Measurements from ENCODE around the gene ADPRM.

ADPRM gene

DNA sequence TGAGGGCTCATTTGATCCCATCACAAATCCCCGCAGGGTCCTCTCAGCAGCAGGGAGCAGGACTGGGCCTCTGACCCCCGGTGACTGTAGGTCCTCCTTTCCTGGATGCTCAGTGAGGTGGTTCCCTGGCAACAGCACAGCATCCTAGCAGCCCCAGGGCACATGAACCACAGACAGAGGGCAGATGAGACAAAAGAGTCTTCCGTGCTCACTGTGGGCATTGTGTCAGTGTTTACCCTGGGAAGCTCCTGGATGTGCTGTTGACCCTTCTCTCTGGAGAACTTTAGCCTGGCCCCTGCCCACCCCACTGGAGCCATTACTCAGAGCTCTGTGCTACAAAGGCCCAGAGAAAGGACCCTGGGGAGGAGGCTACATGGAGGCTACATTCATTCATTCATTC is 54.2 kb downstream of the ADPRM start:
- H3K4me3 ChIP-seq (ENCODE audit: low read length), result no peak overlapping the region
- no peak overlapping the region for H3K27ac ChIP-seq (ENCODE audit: low read length)
- peaks cover 2% of the 10 kb centered on the region for H3K4me1 ChIP-seq (ENCODE audit: control insufficient read depth, insufficient read depth, low read length)
- DNase-seq (ENCODE audit: low read depth, low spot score), result no peak
- H3K9me3 ChIP-seq (ENCODE audit: control insufficient read depth, insufficient read depth, low read length), result no peaks in the 10 kb centered on the region
- WGBS (ENCODE audit: insufficient coverage, insufficient read length), result no CpG with 5 or more reads among the region's 3 CpGs
- H3K36me3 ChIP-seq (ENCODE audit: control insufficient read depth, insufficient read depth, low read length), result no peaks in the 10 kb centered on the region
- no peaks in the 10 kb centered on the region for H3K27me3 ChIP-seq (ENCODE audit: control insufficient read depth, insufficient read depth, low read length)

DNA sequence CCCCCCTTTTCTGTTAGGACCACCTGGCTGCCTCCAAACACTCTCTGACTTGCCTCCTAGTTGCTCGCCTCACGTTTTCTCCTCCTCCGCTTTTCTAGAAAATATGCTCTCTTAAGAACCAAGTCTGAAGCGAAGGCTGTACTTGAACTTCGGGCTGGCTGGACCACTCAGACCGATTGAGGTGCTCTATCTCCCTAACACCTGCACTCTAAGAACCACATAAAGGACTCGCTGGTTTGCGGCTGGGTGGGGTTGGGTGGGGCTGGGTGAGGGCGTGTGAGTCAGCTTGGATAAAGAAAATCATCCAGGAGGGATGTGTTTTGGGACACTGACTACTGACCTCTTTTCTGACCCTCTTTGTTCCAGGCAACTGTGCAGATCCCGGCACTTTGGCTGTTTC is 55.3 kb downstream of the ADPRM start:
- no CpG with 5 or more reads among the region's 10 CpGs for WGBS (ENCODE audit: insufficient coverage, insufficient read length)

DNA sequence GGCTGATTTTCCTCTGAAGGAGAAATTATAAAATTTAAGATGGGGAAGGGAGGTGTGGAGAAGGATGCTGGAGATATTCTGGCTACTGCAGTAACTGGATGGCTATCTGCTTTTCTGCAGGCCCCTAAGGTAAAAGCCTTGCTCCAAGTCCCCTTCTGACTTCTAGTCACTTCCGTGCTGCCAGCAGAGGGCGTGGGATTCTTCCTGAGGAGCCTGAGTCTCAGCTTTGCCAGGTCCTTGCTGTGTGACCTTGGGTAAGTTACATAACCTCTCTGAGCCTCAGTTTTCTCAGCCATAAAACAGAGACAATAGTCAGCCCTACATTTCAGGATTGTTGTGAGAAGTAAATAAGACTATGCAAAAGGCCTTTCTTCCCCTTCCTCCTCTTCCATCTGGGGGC is 56.7 kb downstream of the ADPRM start:
- no peak for DNase-seq (ENCODE audit: low read depth, low spot score)
- no peak overlapping the region for H3K4me3 ChIP-seq (ENCODE audit: low read length)
- no peaks in the 10 kb centered on the region for H3K9me3 ChIP-seq (ENCODE audit: control insufficient read depth, insufficient read depth, low read length)
- H3K4me1 ChIP-seq (ENCODE audit: control insufficient read depth, insufficient read depth, low read length), result peaks cover 2% of the 10 kb centered on the region
- no peaks in the 10 kb centered on the region for H3K36me3 ChIP-seq (ENCODE audit: control insufficient read depth, insufficient read depth, low read length)
- H3K27ac ChIP-seq (ENCODE audit: low read length), result no peak overlapping the region
- WGBS (ENCODE audit: insufficient coverage, insufficient read length), result no CpG with 5 or more reads among the region's 2 CpGs
- H3K27me3 ChIP-seq (ENCODE audit: control insufficient read depth, insufficient read depth, low read length), result no peaks in the 10 kb centered on the region

More for the DNA sequence above, 55.3 kb downstream of the ADPRM start:
- no peak for DNase-seq (ENCODE audit: low read depth, low spot score)
- H3K4me1 ChIP-seq (ENCODE audit: control insufficient read depth, insufficient read depth, low read length), result peaks cover 2% of the 10 kb centered on the region
- no peaks in the 10 kb centered on the region for H3K9me3 ChIP-seq (ENCODE audit: control insufficient read depth, insufficient read depth, low read length)
- H3K27me3 ChIP-seq (ENCODE audit: control insufficient read depth, insufficient read depth, low read length), result no peaks in the 10 kb centered on the region
- H3K36me3 ChIP-seq (ENCODE audit: control insufficient read depth, insufficient read depth, low read length), result no peaks in the 10 kb centered on the region
- H3K27ac ChIP-seq (ENCODE audit: low read length), result no peak overlapping the region
- no peak overlapping the region for H3K4me3 ChIP-seq (ENCODE audit: low read length)

DNA sequence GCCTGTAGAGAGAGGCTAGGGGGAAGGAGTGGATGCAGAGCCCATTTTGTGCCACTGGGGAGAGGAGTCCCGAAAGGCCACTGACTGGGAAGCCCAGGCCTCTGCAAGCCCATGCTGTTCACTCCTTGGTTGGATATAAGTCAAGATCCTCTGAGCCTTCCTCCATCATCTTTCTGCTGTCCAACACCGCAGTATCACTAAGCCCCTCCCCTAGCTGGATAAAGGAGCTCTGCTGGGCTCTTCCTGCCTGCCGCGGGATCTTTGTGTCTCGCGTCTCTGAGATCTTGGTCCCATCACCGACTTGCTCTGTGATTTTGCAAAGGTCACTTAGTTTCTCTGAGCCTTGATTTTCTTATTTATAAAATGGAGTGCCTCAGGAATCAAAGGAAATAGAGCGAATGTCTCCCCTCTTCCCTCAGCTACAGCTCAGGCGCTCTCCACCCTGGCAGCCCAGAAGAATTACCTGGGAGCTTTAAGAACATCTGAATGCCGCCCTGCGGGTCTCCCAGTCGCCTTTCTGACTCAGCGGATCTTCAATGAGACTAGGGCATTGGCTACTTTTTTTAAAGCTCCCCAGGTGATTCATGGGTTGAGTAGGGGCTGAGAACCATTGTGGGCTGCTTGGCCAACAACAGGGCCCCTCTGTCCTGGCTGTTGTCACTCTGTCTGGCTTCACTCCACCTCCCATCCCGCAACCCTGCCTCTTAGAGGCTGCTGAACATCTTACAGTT is 57.6 kb downstream of the ADPRM start:
- Histone ChIP-seq H3K9me3 (ENCODE audit: control insufficient read depth, insufficient read depth, low read length) (no peaks in the 10 kb centered on the region), H3K27ac (ENCODE audit: low read length) (no peak overlapping the region), H3K4me1 (ENCODE audit: control insufficient read depth, insufficient read depth, low read length) (peaks cover 2% of the 10 kb centered on the region), H3K36me3 (ENCODE audit: control insufficient read depth, insufficient read depth, low read length) (no peaks in the 10 kb centered on the region), H3K4me3 (ENCODE audit: low read length) (no peak overlapping the region), H3K27me3 (ENCODE audit: control insufficient read depth, insufficient read depth, low read length) (no peaks in the 10 kb centered on the region)
- WGBS (ENCODE audit: insufficient coverage, insufficient read length), result no CpG with 5 or more reads among the region's 14 CpGs
- DNase-seq (ENCODE audit: low read depth, low spot score), result no peak

DNA sequence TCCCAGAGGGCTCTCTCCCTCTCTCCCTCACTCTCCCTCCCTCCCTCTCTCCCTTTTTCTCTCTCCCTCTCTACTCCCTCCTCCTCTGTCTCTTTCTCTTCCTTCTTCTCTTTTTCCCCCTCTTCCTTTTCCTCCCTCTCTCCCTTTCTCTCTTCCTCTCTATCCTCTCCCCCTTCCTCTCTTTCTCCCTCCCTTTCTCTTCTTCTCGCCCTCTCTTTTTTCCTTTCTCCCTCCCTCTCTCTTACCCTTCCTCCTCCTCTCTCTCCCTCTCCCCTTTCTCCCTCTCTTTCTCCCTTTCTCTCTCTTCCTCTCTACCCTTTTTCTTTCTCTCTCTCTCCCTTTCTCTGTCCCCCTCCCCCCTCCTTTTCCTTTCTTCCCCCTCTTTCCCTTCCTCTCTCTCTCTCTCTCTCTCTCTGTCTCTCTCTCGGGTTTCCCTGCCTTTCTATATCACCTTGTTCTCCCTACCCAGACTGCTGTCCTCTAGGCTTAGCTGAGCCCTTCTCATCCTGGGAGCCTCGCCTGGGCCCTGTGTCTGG is 58.3 kb downstream of the ADPRM start:
- no peak for DNase-seq (ENCODE audit: low read depth, low spot score)
- no peak overlapping the region for H3K4me3 ChIP-seq (ENCODE audit: low read length)
- no peaks in the 10 kb centered on the region for H3K27me3 ChIP-seq (ENCODE audit: control insufficient read depth, insufficient read depth, low read length)
- WGBS (ENCODE audit: insufficient coverage, insufficient read length), result no CpG with 5 or more reads among the region's 3 CpGs
- no peak overlapping the region for H3K27ac ChIP-seq (ENCODE audit: low read length)
- no peaks in the 10 kb centered on the region for H3K36me3 ChIP-seq (ENCODE audit: control insufficient read depth, insufficient read depth, low read length)
- peaks cover 2% of the 10 kb centered on the region for H3K4me1 ChIP-seq (ENCODE audit: control insufficient read depth, insufficient read depth, low read length)
- H3K9me3 ChIP-seq (ENCODE audit: control insufficient read depth, insufficient read depth, low read length), result no peaks in the 10 kb centered on the region

DNA sequence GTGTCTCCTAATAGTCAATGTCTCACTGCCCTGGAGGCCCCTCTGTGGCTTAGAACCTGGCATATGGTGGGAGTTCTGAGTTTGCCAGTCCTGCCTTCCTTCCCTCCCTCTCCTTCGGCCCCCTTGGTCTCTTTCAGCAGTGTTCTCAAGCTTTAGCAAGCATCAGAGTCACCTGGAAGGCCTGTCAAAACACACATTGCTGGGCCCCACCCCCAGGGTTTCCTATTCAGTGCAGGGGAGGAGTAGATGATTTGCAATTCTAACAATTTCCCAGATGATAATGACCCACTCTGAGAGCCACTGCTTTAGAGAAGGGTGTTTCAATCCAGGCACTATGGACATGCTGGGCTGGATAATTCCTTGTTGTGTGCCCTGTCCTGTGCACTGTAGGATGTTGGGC is 58.8 kb downstream of the ADPRM start:
- no peaks in the 10 kb centered on the region for H3K9me3 ChIP-seq (ENCODE audit: control insufficient read depth, insufficient read depth, low read length)
- WGBS (ENCODE audit: insufficient coverage, insufficient read length), result no CpG with 5 or more reads among the region's 1 CpG

DNA sequence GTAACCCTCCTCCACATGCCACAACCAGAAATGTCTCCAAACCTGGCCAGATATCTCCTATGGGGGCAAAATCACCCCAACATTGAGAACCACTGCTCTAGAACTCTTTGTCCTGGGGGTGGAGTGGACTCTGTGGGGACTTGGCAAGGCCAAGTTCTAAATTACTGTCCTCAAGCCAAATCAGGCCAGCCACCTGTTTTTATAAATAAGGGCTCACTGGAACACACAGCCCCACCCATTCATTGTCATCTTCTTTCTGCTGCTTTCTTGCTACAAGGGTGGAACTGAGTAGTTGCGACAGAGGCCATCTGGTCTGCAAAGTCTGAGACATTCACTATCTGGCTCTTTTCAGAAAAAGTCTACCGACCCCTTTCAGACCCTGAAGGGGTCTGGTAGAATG is 59.2 kb downstream of the ADPRM start:
- WGBS (ENCODE audit: insufficient coverage, insufficient read length), result no CpG with 5 or more reads among the region's 2 CpGs
- no peak overlapping the region for H3K27ac ChIP-seq (ENCODE audit: low read length)
- H3K4me1 ChIP-seq (ENCODE audit: control insufficient read depth, insufficient read depth, low read length), result peaks cover 2% of the 10 kb centered on the region
- no peaks in the 10 kb centered on the region for H3K36me3 ChIP-seq (ENCODE audit: control insufficient read depth, insufficient read depth, low read length)
- H3K27me3 ChIP-seq (ENCODE audit: control insufficient read depth, insufficient read depth, low read length), result no peaks in the 10 kb centered on the region
- no peaks in the 10 kb centered on the region for H3K9me3 ChIP-seq (ENCODE audit: control insufficient read depth, insufficient read depth, low read length)
- H3K4me3 ChIP-seq (ENCODE audit: low read length), result no peak overlapping the region
- DNase-seq (ENCODE audit: low read depth, low spot score), result no peak

More for the DNA sequence above, 58.8 kb downstream of the ADPRM start:
- Histone ChIP-seq H3K4me1 (ENCODE audit: control insufficient read depth, insufficient read depth, low read length) (peaks cover 2% of the 10 kb centered on the region), H3K4me3 (ENCODE audit: low read length) (no peak overlapping the region), H3K27me3 (ENCODE audit: control insufficient read depth, insufficient read depth, low read length) (no peaks in the 10 kb centered on the region), H3K36me3 (ENCODE audit: control insufficient read depth, insufficient read depth, low read length) (no peaks in the 10 kb centered on the region), H3K27ac (ENCODE audit: low read length) (no peak overlapping the region)
- DNase-seq (ENCODE audit: low read depth, low spot score), result no peak

DNA sequence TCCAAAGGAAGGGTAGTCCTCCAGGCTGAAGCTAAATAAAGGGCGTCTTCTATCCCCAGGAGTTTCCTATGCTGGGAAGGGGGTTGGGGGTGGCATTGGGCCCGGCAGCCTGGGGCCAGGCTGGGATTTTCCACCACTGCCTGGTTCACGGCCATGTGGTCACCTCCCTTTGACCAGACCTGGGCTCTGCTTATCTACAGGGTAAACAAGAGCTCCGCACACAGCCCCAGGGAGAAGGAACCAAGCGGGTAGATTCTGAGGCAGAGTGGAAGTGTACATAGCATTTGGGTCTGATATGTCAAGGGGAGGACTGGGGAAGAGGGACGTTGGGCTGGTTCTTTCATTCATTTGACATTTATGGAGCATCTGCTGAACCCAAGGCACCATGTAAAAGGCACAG is 59.7 kb downstream of the ADPRM start:
- WGBS (ENCODE audit: insufficient coverage, insufficient read length), result no CpG with 5 or more reads among the region's 6 CpGs

DNA sequence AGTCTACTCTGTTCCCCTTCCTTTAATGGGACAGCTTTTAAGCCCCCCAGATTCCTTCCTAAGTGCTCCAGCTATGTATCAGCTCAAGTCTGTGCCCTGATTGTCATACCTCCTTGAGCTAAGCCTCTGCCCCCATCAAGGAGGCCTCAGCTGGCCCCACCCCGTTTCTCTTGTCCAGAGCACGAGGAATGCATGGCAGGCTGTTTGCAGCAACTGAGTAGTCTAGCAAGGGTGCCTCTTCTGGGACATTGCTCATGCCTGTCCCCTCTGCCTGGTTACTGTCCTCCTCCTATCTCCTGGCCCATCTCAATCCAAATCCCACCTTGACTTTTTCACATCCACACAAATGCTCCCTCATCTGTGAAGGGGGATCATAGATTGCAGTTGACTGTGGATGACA is 60.3 kb downstream of the ADPRM start:
- no peaks in the 10 kb centered on the region for H3K27me3 ChIP-seq (ENCODE audit: control insufficient read depth, insufficient read depth, low read length)
- no peak for DNase-seq (ENCODE audit: low read depth, low spot score)

More for the DNA sequence above, 59.7 kb downstream of the ADPRM start:
- no peak overlapping the region for H3K27ac ChIP-seq (ENCODE audit: low read length)
- no peaks in the 10 kb centered on the region for H3K36me3 ChIP-seq (ENCODE audit: control insufficient read depth, insufficient read depth, low read length)
- H3K4me1 ChIP-seq (ENCODE audit: control insufficient read depth, insufficient read depth, low read length), result peaks cover 2% of the 10 kb centered on the region
- H3K4me3 ChIP-seq (ENCODE audit: low read length), result no peak overlapping the region
- H3K27me3 ChIP-seq (ENCODE audit: control insufficient read depth, insufficient read depth, low read length), result no peaks in the 10 kb centered on the region
- DNase-seq (ENCODE audit: low read depth, low spot score), result no peak
- no peaks in the 10 kb centered on the region for H3K9me3 ChIP-seq (ENCODE audit: control insufficient read depth, insufficient read depth, low read length)

DNA sequence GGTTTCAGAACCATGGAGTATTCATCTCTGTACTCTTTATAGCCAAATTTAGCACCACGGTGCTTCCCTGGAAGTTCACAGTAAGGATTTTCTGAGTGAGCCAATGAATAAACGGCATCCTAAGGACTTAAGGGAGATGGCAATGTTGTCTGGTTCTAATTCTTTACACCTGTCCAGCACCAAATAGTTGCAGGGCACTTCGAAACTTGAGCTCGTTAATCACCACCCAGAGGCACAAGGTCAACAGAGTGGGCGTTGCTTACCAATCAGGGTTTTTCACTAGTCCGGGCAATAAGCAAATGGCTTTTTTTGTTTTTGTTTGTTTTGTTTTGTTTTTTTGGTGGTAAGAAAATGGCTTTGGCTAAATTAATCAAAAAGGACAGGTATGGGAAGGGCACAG is 60.7 kb downstream of the ADPRM start:
- Histone ChIP-seq H3K27me3 (ENCODE audit: control insufficient read depth, insufficient read depth, low read length) (no peaks in the 10 kb centered on the region), H3K4me1 (ENCODE audit: control insufficient read depth, insufficient read depth, low read length) (peaks cover 2% of the 10 kb centered on the region), H3K9me3 (ENCODE audit: control insufficient read depth, insufficient read depth, low read length) (no peaks in the 10 kb centered on the region), H3K27ac (ENCODE audit: low read length) (no peak overlapping the region), H3K4me3 (ENCODE audit: low read length) (no peak overlapping the region), H3K36me3 (ENCODE audit: control insufficient read depth, insufficient read depth, low read length) (no peaks in the 10 kb centered on the region)
- no peak for DNase-seq (ENCODE audit: low read depth, low spot score)
- WGBS (ENCODE audit: insufficient coverage, insufficient read length), result no CpG with 5 or more reads among the region's 6 CpGs

More for the DNA sequence above, 60.3 kb downstream of the ADPRM start:
- Histone ChIP-seq H3K9me3 (ENCODE audit: control insufficient read depth, insufficient read depth, low read length) (no peaks in the 10 kb centered on the region), H3K4me1 (ENCODE audit: control insufficient read depth, insufficient read depth, low read length) (peaks cover 2% of the 10 kb centered on the region), H3K27ac (ENCODE audit: low read length) (no peak overlapping the region), H3K4me3 (ENCODE audit: low read length) (no peak overlapping the region), H3K36me3 (ENCODE audit: control insufficient read depth, insufficient read depth, low read length) (no peaks in the 10 kb centered on the region)
- no CpG with 5 or more reads among the region's 2 CpGs for WGBS (ENCODE audit: insufficient coverage, insufficient read length)
